MCF 10A (cell line): Measurements from ENCODE around the gene BCAS2. TPM values are rescaled to one million over a fixed set of nuclear protein-coding genes. Genes with fewer than 3 reads are reported as not detected.

ENCODE experiments used
- BruUV-seq: library from RNA; stranded (reverse); fragments of 400-500 nt; replicated peaks from 2 replicates; lab custom pipeline; 2021; lab: Mats Ljungman, UMichigan
- CTCF ChIA-PET: fragments of 300-600 bp; sonication (Branson Sonifier 250); formaldehyde crosslinking; extraction: SDS; loops from one replicate; lab custom pipeline; 2021; ENCODE audit warnings: antibody characterized with exemption, inconsistent platforms; lab: Yijun Ruan, JAX
- POLR2A ChIA-PET: fragments of 300-600, 350-650 bp; sonication (Branson Sonifier 250); formaldehyde crosslinking; extraction: SDS; loops from one replicate; lab custom pipeline; 2020; ENCODE audit warnings: antibody characterized with exemption, inconsistent platforms; lab: Yijun Ruan, JAX
- DNase-seq: peaks from one replicate; pipeline ENCODE4 v3.0.0-alpha.2; 2018; ENCODE audit not compliant: unreplicated experiment
- H3K27ac Mint-ChIP-seq: one replicate; pipeline ENCODE4 v1.8.0; 2022; ENCODE audit warnings: mild to moderate bottlenecking, low read depth, mixed read lengths; ENCODE audit not compliant: unreplicated experiment
- H3K27me3 Mint-ChIP-seq: one replicate; pipeline ENCODE4 v1.8.0; 2022; ENCODE audit warnings: mixed read lengths; ENCODE audit not compliant: insufficient read depth, unreplicated experiment
- H3K36me3 Mint-ChIP-seq: one replicate; pipeline ENCODE4 v1.8.0; 2022; ENCODE audit warnings: mild to moderate bottlenecking, moderate library complexity, mixed read lengths; ENCODE audit not compliant: insufficient read depth, unreplicated experiment
- H3K4me1 Mint-ChIP-seq: one replicate; pipeline ENCODE4 v1.8.0; 2022; ENCODE audit warnings: mixed read lengths; ENCODE audit not compliant: insufficient read depth, unreplicated experiment
- H3K4me3 Mint-ChIP-seq: one replicate; pipeline ENCODE4 v1.8.0; 2022; ENCODE audit warnings: mild to moderate bottlenecking, moderate library complexity, mixed read lengths; ENCODE audit not compliant: unreplicated experiment
- H3K9me3 Mint-ChIP-seq: one replicate; pipeline ENCODE4 v1.8.0; 2022; ENCODE audit warnings: mixed read lengths; ENCODE audit not compliant: unreplicated experiment
- CTCF ChIP-seq: fragments of 200-600 bp; IDR thresholded peaks from one replicate; pipeline ENCODE4 v1.8.0; 2022; ENCODE audit warnings: antibody characterized with exemption, mild to moderate bottlenecking; ENCODE audit not compliant: unreplicated experiment
- intact Hi-C: fragments of 100-400 bp; cut with micrococcal nuclease; formaldehyde crosslinking; loops from 2 replicates; pipeline ENCODE4 v1.14.1; 2022
- total RNA-seq: library from RNA; stranded (reverse); gene quantifications from 2 replicates; pipeline ENCODE4 v1.2.3, GENCODE V29; 2022

Gene BCAS2
- total RNA-seq, 1 experiment from 2014 or later = 85.4 TPM

DNA sequence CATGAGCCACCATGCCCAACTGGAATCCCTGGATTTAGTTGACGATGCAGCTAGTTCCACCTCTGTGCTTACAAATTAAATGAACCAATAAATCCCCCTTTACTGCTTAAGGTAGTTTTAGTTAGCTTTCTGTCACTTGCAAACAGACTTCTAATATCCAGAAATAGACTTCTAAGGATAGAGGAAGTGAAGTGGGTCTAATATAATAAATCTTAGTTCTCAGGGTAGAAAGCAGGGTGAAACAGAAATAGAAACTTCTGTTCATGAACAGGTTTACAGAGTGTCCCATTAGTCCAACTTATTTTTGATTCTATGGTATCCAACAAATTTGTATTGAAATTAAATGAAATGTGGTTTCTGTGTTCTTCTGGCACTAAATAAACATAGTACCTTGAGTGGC, 20.1 kb downstream of the BCAS2 start:
- H3K4me1 Mint-ChIP-seq = no peaks in the 10 kb centered on the region
- H3K27me3 Mint-ChIP-seq = no peaks in the 10 kb centered on the region
- H3K4me3 Mint-ChIP-seq = no peak overlapping the region
- H3K27ac Mint-ChIP-seq = no peak overlapping the region
- intact Hi-C loops = no loop called here
- no TSS peak for BruUV-seq
- no peak for TF ChIP-seq CTCF
- ChIA-PET CTCF (interaction anchor here (0.7 to 7.7 kb wide), 6 partner anchors 11 to 278 kb away, joined by 3 to 66 read pairs (median 4); no protein-coding TSS in a partner anchor), POLR2A (no interaction called here)
- H3K9me3 Mint-ChIP-seq = no peaks in the 10 kb centered on the region
- no peak for DNase-seq
- H3K36me3 Mint-ChIP-seq = peaks cover 15% of the 10 kb centered on the region

DNA sequence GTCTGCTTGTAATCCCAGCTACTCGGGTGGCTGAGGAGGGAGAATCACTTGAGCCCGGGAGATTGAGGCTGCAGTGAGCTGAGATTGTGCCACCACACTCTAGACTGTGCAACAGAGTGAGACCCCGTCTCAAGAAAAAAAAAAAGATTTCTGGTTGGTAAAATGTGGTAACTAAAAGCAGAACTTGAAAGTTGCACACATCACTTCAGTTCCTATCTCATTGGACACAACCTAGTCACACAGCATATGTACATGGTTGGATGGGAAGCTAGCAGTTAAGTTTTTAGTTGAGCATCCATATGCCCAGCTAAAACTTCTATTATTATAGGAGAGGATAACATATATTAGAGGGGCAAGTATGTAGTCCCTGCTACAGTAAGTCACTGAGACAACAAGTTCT, 22.1 kb downstream of the BCAS2 start:
- intact Hi-C loops = loop anchor here (10.0 kb wide), 1 partner anchor 125 kb away; no protein-coding TSS in a partner anchor
- no peak overlapping the region for H3K4me3 Mint-ChIP-seq
- ChIA-PET POLR2A (interaction anchor here (0.7 to 1.1 kb wide), 3 partner anchors 52 to 168 kb away, joined by 3 to 5 read pairs (median 4); partner anchors contain the start of gene DENND2C), CTCF (interaction anchor here (0.5 to 7.7 kb wide), 12 partner anchors 9 to 272 kb away, joined by 3 to 66 read pairs (median 4); partner anchors contain the start of gene BCAS2)
- H3K27me3 Mint-ChIP-seq = no peaks in the 10 kb centered on the region
- H3K27ac Mint-ChIP-seq = no peak overlapping the region
- no peak for DNase-seq
- no peaks in the 10 kb centered on the region for H3K9me3 Mint-ChIP-seq
- H3K36me3 Mint-ChIP-seq = no peaks in the 10 kb centered on the region
- no peak for TF ChIP-seq CTCF
- no TSS peak for BruUV-seq
- H3K4me1 Mint-ChIP-seq = no peaks in the 10 kb centered on the region

DNA sequence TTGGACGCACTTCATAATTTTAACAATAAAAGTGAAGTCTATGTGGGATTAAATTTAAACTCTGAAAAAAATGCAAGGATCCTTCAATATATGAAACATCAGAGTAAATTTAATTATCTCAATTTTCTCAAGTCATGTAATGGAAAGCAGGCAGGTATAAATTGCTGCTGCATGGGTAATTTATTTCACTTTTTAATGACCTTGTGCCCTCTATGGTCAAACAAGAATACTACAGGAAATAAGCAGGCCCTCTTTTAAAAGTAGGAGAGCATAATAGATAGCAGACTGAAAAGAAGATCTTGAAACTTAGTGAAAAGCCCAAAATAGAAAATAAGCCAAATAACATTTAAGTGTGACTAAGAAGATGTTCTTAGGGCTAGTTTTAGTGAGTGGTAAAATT, 22.9 kb downstream of the BCAS2 start:
- CTCF ChIA-PET = interaction anchor here (0.6 to 7.7 kb wide), 10 partner anchors 9 to 211 kb away, joined by 3 to 66 read pairs (median 4); no protein-coding TSS in a partner anchor
- Mint-ChIP-seq H3K4me1 (no peaks in the 10 kb centered on the region), H3K27me3 (no peaks in the 10 kb centered on the region), H3K36me3 (no peaks in the 10 kb centered on the region), H3K9me3 (no peaks in the 10 kb centered on the region), H3K4me3 (no peak overlapping the region), H3K27ac (no peak overlapping the region)
- POLR2A ChIA-PET = no interaction called here
- no TSS peak for BruUV-seq
- intact Hi-C loops = loop anchor here (1.0 to 10.0 kb wide), 3 partner anchors 124 to 579 kb away; partner anchors contain the start of gene OLFML3
- peak; percentile 24 for DNase-seq
- peak; percentile 46 for TF ChIP-seq CTCF

- CTCF ChIA-PET = interaction anchor here (1.0 to 7.7 kb wide), 5 partner anchors 26 to 207 kb away, joined by 4 to 66 read pairs (median 4); no protein-coding TSS in a partner anchor
- no peak for DNase-seq
- no TSS peak for BruUV-seq
- no peak overlapping the region for H3K4me3 Mint-ChIP-seq
- intact Hi-C loops = loop anchor here (10.0 kb wide), 1 partner anchor 120 kb away; no protein-coding TSS in a partner anchor
- no peaks in the 10 kb centered on the region for H3K36me3 Mint-ChIP-seq
- TF ChIP-seq CTCF = no peak
- H3K27ac Mint-ChIP-seq = no peak overlapping the region
- H3K9me3 Mint-ChIP-seq = no peaks in the 10 kb centered on the region
- no peaks in the 10 kb centered on the region for H3K4me1 Mint-ChIP-seq
- POLR2A ChIA-PET = interaction anchor here (1.1 kb wide), 1 partner anchor 26 kb away, joined by 3 read pairs; no protein-coding TSS in a partner anchor
- no peaks in the 10 kb centered on the region for H3K27me3 Mint-ChIP-seq
Measured at GRCh38 chr1:114554577-114554976, 26.8 kb downstream of the BCAS2 start.
